DMS114 treated with DMSO at 0.1 percent for 48 hours (cell line): Measurements from ENCODE around the gene AGPS.
"Not testable (repeated sequence)": the region's sequence is repeated elsewhere in the genome, so short reads cannot be mapped to it uniquely, and the experiment has no call there.

Experiments
- DNase-seq: peaks from one replicate; lab custom pipeline; 2025; ENCODE audit not compliant: unreplicated experiment; lab: John Stamatoyannopoulos, UW

AGPS gene

GRCh38 chr2:177413703-177414102 is 21.1 kb downstream of the AGPS start:
- no peak for DNase-seq

GRCh38 chr2:177419274-177419673 is 26.7 kb downstream of the AGPS start:
- DNase-seq = no peak

- no peak for DNase-seq
Measured at GRCh38 chr2:177422271-177422670, 29.7 kb downstream of the AGPS start.

GRCh38 chr2:177424120-177424519 is 31.5 kb downstream of the AGPS start:
- not testable (repeated sequence) for DNase-seq

- DNase-seq = not testable (repeated sequence)
Measured at GRCh38 chr2:177424620-177425019, 32.0 kb downstream of the AGPS start.

GRCh38 chr2:177427316-177427715 is 34.7 kb downstream of the AGPS start:
- no peak for DNase-seq

GRCh38 chr2:177427936-177428335 is 35.4 kb downstream of the AGPS start:
- DNase-seq = not testable (repeated sequence)

- no peak for DNase-seq
Measured at GRCh38 chr2:177429688-177430325, 37.2 kb downstream of the AGPS start.

GRCh38 chr2:177430411-177430810 is 37.8 kb downstream of the AGPS start:
- no peak for DNase-seq

- DNase-seq = not testable (repeated sequence)
Measured at GRCh38 chr2:177431111-177431725, 38.6 kb downstream of the AGPS start.

- no peak for DNase-seq
Measured at GRCh38 chr2:177432703-177433102, 40.1 kb downstream of the AGPS start.

GRCh38 chr2:177433402-177433801 is 40.8 kb downstream of the AGPS start:
- no peak for DNase-seq

GRCh38 chr2:177434475-177434874 is 41.9 kb downstream of the AGPS start:
- DNase-seq = no peak

GRCh38 chr2:177445200-177445599 is 52.6 kb downstream of the AGPS start:
- no peak for DNase-seq

- DNase-seq = no peak
Measured at GRCh38 chr2:177448031-177448430, 55.5 kb downstream of the AGPS start.

- no peak for DNase-seq
Measured at GRCh38 chr2:177449159-177449558, 56.6 kb downstream of the AGPS start.

- DNase-seq = no peak
Measured at GRCh38 chr2:177455187-177455586, 62.6 kb downstream of the AGPS start.

GRCh38 chr2:177459756-177460155 is 67.2 kb downstream of the AGPS start:
- not testable (repeated sequence) for DNase-seq

- no peak for DNase-seq
Measured at GRCh38 chr2:177460973-177461585, 68.5 kb downstream of the AGPS start.

GRCh38 chr2:177464549-177464948 is 72.0 kb downstream of the AGPS start:
- no peak for DNase-seq

GRCh38 chr2:177465400-177466138 is 73.0 kb downstream of the AGPS start:
- DNase-seq = no peak
